ENCODE results near the gene WNK4. TPM values are rescaled to one million over a fixed set of nuclear protein-coding genes. Genes with fewer than 3 reads are reported as not detected.

The WNK4 gene
- total RNA-seq, 1 experiment from 2014 or later, result 1.5 TPM

DNA sequence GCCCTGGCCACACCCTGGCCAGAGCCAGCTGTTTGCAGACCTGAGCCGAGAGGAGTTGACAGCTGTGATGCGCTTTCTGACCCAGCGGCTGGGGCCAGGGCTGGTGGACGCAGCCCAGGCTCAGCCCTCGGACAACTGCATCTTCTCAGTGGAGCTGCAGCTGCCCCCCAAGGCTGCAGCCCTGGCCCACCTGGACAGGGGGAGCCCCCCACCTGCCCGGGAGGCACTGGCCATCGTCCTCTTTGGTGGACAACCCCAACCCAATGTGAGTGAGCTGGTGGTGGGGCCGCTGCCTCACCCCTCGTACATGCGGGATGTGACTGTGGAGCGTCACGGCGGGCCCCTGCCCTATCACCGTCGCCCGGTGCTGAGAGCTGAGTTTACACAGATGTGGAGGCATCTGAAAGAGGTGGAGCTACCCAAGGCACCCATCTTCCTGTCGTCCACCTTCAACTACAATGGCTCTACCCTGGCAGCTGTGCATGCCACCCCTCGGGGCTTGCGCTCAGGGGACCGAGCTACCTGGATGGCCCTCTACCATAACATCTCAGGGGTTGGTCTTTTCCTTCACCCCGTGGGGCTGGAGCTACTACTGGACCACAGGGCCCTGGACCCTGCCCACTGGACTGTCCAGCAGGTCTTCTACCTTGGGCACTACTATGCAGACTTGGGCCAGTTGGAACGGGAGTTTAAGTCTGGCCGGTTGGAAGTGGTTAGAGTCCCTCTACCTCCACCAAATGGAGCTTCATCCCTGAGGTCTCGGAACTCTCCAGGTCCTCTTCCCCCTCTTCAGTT is 64.5 kb downstream of the WNK4 start:
- Mint-ChIP-seq H3K9me3 (no peaks in the 10 kb centered on the region), H3K27me3 (ENCODE audit: low read depth) (no peaks in the 10 kb centered on the region), H3K4me3 (no peak overlapping the region), H3K27ac (no peak overlapping the region), H3K4me1 (no peaks in the 10 kb centered on the region), H3K36me3 (peaks cover 49% of the 10 kb centered on the region)
- ChIA-PET POLR2A (interaction anchor here (0.5 to 1.4 kb wide), 4 partner anchors 12 to 153 kb away, joined by 3 to 5 read pairs (median 3); partner anchors contain the start of gene PSME3), CTCF (interaction anchor here (0.6 to 4.5 kb wide), 6 partner anchors 21 to 153 kb away, joined by 3 to 52 read pairs (median 6); partner anchors contain the start of genes BECN1 and RPL27)
- DNase-seq (ENCODE audit: low spot score) (no peak), ATAC-seq (no peak)
- TF ChIP-seq ZNF317 (CRISPR knock-in tag; IDR thresholded peaks at IDR 0.05; ENCODE audit: borderline replicate concordance, low read depth) (no peak), CREB1 (CRISPR knock-in tag; IDR thresholded peaks at IDR 0.05) (no peak), GTF2I (CRISPR knock-in tag; conservative IDR thresholded peaks at IDR 0.05) (no peak), IRF2 (CRISPR knock-in tag; IDR thresholded peaks at IDR 0.05; ENCODE audit: borderline replicate concordance, low read depth) (no peak), MXD4 (CRISPR knock-in tag; IDR thresholded peaks at IDR 0.05; ENCODE audit: borderline replicate concordance) (no peak), NFYB (CRISPR knock-in tag; conservative IDR thresholded peaks at IDR 0.05; ENCODE audit: low read depth) (no peak), EMX1 (CRISPR knock-in tag; IDR thresholded peaks at IDR 0.05) (no peak), ZNF671 (CRISPR knock-in tag; IDR thresholded peaks at IDR 0.05) (no peak), ATF6 (CRISPR knock-in tag; IDR thresholded peaks at IDR 0.05) (no peak), SMAD3 (CRISPR knock-in tag; IDR thresholded peaks at IDR 0.05; ENCODE audit: borderline replicate concordance) (no peak), MYBL2 (CRISPR knock-in tag; IDR thresholded peaks at IDR 0.05) (no peak), NR2C2 (CRISPR knock-in tag; IDR thresholded peaks at IDR 0.05) (no peak), SOX15 (CRISPR knock-in tag; IDR thresholded peaks at IDR 0.05) (no peak), PRRX2 (CRISPR knock-in tag; IDR thresholded peaks at IDR 0.05) (no peak)
- TF ChIP-seq, protein P1, sequence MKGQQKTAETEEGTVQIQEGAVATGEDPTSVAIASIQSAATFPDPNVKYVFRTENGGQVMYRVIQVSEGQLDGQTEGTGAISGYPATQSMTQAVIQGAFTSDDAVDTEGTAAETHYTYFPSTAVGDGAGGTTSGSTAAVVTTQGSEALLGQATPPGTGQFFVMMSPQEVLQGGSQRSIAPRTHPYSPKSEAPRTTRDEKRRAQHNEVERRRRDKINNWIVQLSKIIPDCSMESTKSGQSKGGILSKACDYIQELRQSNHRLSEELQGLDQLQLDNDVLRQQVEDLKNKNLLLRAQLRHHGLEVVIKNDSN (CRISPR knock-in tag; IDR thresholded peaks at IDR 0.05), result no peak

GRCh38 chr17:42845556-42845917 is 65.1 kb downstream of the WNK4 start:
- ChIA-PET POLR2A (interaction anchor here (0.5 to 1.4 kb wide), 3 partner anchors 12 to 152 kb away, joined by 3 read pairs; partner anchors contain the start of gene PSME3), CTCF (interaction anchor here (1.0 to 4.5 kb wide), 4 partner anchors 26 to 152 kb away, joined by 3 to 52 read pairs (median 9); partner anchors contain the start of gene RPL27)
- Mint-ChIP-seq H3K27me3 (ENCODE audit: low read depth) (no peaks in the 10 kb centered on the region), H3K27ac (no peak overlapping the region), H3K4me3 (no peak overlapping the region), H3K4me1 (no peaks in the 10 kb centered on the region), H3K9me3 (no peaks in the 10 kb centered on the region), H3K36me3 (peaks cover 47% of the 10 kb centered on the region)
- ATAC-seq (no peak), DNase-seq (ENCODE audit: low spot score) (no peak)
- TF ChIP-seq, protein P2, sequence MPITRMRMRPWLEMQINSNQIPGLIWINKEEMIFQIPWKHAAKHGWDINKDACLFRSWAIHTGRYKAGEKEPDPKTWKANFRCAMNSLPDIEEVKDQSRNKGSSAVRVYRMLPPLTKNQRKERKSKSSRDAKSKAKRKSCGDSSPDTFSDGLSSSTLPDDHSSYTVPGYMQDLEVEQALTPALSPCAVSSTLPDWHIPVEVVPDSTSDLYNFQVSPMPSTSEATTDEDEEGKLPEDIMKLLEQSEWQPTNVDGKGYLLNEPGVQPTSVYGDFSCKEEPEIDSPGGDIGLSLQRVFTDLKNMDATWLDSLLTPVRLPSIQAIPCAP (CRISPR knock-in tag; IDR thresholded peaks at IDR 0.05), result no peak
- TF ChIP-seq ZNF263 (CRISPR knock-in tag; IDR thresholded peaks at IDR 0.05; ENCODE audit: low read depth) (no peak), KAT7 (CRISPR knock-in tag; IDR thresholded peaks at IDR 0.05; ENCODE audit: borderline replicate concordance) (no peak), TP53 (CRISPR knock-in tag; IDR thresholded peaks at IDR 0.05) (no peak), ZNF671 (CRISPR knock-in tag; IDR thresholded peaks at IDR 0.05) (no peak), PRRX2 (CRISPR knock-in tag; IDR thresholded peaks at IDR 0.05) (no peak), STAT6 (CRISPR knock-in tag; conservative IDR thresholded peaks at IDR 0.05; ENCODE audit: low read depth) (no peak), ATF3 (CRISPR knock-in tag; conservative IDR thresholded peaks at IDR 0.05) (no peak), ZMAT4 (CRISPR knock-in tag; IDR thresholded peaks at IDR 0.05) (no peak)
- TF ChIP-seq, protein P3, sequence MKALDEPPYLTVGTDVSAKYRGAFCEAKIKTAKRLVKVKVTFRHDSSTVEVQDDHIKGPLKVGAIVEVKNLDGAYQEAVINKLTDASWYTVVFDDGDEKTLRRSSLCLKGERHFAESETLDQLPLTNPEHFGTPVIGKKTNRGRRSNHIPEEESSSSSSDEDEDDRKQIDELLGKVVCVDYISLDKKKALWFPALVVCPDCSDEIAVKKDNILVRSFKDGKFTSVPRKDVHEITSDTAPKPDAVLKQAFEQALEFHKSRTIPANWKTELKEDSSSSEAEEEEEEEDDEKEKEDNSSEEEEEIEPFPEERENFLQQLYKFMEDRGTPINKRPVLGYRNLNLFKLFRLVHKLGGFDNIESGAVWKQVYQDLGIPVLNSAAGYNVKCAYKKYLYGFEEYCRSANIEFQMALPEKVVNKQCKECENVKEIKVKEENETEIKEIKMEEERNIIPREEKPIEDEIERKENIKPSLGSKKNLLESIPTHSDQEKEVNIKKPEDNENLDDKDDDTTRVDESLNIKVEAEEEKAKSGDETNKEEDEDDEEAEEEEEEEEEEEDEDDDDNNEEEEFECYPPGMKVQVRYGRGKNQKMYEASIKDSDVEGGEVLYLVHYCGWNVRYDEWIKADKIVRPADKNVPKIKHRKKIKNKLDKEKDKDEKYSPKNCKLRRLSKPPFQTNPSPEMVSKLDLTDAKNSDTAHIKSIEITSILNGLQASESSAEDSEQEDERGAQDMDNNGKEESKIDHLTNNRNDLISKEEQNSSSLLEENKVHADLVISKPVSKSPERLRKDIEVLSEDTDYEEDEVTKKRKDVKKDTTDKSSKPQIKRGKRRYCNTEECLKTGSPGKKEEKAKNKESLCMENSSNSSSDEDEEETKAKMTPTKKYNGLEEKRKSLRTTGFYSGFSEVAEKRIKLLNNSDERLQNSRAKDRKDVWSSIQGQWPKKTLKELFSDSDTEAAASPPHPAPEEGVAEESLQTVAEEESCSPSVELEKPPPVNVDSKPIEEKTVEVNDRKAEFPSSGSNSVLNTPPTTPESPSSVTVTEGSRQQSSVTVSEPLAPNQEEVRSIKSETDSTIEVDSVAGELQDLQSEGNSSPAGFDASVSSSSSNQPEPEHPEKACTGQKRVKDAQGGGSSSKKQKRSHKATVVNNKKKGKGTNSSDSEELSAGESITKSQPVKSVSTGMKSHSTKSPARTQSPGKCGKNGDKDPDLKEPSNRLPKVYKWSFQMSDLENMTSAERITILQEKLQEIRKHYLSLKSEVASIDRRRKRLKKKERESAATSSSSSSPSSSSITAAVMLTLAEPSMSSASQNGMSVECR (CRISPR knock-in tag; IDR thresholded peaks at IDR 0.05; ENCODE audit: borderline replicate concordance), result no peak
